GM10266 (cell line): ENCODE measurements around the gene MINDY4.

Experiments used
- DNase-seq: peaks from one replicate; pipeline ENCODE4 v3.0.0; 2012; ENCODE audit errors: extremely low spot score
- TF ChIP-seq, protein P1 (sequence below): IDR thresholded peaks from 2 replicates; pipeline ENCODE4 v1.5.1; 2012; ENCODE audit warnings: mild to moderate bottlenecking, low read depth; ENCODE audit not compliant: control insufficient read depth, insufficient read depth; ENCODE audit errors: missing control alignments

The MINDY4 gene

DNA sequence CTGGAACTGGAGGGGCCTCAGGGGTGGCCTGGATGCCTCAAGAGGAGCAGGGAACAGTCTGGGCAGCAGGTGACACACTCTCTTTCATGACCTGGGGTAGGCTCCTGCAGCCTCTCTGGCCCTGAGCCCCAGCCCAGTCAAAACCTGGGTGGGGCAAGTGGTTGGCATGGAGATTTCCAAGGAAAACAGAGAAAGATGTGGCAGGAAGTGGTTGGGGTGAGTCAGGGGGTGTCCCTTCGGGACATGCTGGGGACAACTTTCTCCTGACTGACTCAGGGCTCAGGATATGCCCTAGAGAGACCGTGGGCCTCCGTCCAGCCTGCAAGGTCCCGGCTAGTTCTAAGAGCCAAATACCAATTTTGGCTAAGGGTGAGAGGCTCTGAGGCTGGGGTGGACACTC is 143.4 kb downstream of the MINDY4 start:
- TF ChIP-seq, protein P1, sequence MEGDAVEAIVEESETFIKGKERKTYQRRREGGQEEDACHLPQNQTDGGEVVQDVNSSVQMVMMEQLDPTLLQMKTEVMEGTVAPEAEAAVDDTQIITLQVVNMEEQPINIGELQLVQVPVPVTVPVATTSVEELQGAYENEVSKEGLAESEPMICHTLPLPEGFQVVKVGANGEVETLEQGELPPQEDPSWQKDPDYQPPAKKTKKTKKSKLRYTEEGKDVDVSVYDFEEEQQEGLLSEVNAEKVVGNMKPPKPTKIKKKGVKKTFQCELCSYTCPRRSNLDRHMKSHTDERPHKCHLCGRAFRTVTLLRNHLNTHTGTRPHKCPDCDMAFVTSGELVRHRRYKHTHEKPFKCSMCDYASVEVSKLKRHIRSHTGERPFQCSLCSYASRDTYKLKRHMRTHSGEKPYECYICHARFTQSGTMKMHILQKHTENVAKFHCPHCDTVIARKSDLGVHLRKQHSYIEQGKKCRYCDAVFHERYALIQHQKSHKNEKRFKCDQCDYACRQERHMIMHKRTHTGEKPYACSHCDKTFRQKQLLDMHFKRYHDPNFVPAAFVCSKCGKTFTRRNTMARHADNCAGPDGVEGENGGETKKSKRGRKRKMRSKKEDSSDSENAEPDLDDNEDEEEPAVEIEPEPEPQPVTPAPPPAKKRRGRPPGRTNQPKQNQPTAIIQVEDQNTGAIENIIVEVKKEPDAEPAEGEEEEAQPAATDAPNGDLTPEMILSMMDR: no peak
- no peak for DNase-seq

GRCh38 chr7:30915005-30915601 is 143.9 kb downstream of the MINDY4 start:
- TF ChIP-seq, protein P1: no peak
- no peak for DNase-seq

DNA sequence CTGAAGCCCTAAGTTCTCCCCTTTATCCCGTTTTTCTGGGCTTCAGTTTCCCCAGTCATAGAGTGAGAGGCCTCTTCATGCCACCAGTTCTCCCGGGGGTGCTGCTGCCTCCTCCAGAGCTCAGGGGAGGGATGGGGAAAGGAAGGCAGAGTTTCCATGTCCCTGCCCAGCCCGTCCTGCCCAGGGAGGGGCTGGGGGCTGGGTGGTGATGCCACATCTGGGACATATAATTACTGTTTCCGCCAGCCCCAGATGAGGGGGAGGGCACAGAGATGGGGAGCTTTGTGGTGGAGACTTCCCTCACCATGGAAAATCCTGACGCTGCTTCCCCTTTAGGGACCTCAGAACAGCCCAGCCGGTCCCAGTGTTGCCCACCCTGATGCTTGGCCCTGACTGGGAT is 144.5 kb downstream of the MINDY4 start:
- TF ChIP-seq, protein P1: no peak
- no peak for DNase-seq

- TF ChIP-seq, protein P1: no peak
- DNase-seq: no peak
Observed at GRCh38 chr7:30916255-30916654, 145.0 kb downstream of the MINDY4 start.

DNA sequence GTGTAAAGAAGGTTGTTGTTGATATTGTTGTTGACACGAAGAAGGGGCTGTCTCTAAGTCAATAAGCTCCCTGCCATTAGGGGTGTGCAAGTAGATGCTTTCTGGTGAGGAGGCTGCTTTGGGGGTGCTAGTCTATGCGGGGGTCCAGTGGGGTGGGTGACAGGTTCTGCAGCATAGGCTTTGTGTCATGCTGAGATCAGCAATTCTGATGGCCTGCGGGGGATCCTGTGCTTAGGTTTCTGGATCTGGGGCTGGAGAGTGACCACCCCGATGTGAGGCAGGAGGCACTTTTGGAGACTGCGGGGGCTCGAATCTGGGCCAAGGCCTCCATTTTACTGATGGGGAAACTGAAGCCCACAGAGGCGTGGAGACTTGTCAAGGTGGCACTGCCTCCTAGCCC is 145.6 kb downstream of the MINDY4 start:
- TF ChIP-seq, protein P1: no peak

GRCh38 chr7:30917216-30917893 is 146.1 kb downstream of the MINDY4 start:
- DNase-seq: no peak
- TF ChIP-seq, protein P1: no peak

More for the DNA sequence above, 145.6 kb downstream of the MINDY4 start:
- DNase-seq: no peak

- TF ChIP-seq, protein P1: no peak
- DNase-seq: no peak
Observed at GRCh38 chr7:30918676-30919075, 147.5 kb downstream of the MINDY4 start.
